MM.1S (cell line): ENCODE measurements around the gene FPGS.

Experiments used
- CTCF ChIP-seq: fragments of 300-600 bp; sonication (generic); IDR thresholded peaks from 2 replicates; pipeline ENCODE4 v1.5.1; 2016; ENCODE audit warnings: antibody characterized with exemption, low read length, mixed read lengths
- EZH2 ChIP-seq: fragments of 300-600 bp; sonication (generic); optimal IDR thresholded peaks from 2 replicates; pipeline ENCODE3; 2017; ENCODE audit warnings: low read depth, mild to moderate bottlenecking, antibody characterized with exemption, low read length, mixed read lengths

DNA sequence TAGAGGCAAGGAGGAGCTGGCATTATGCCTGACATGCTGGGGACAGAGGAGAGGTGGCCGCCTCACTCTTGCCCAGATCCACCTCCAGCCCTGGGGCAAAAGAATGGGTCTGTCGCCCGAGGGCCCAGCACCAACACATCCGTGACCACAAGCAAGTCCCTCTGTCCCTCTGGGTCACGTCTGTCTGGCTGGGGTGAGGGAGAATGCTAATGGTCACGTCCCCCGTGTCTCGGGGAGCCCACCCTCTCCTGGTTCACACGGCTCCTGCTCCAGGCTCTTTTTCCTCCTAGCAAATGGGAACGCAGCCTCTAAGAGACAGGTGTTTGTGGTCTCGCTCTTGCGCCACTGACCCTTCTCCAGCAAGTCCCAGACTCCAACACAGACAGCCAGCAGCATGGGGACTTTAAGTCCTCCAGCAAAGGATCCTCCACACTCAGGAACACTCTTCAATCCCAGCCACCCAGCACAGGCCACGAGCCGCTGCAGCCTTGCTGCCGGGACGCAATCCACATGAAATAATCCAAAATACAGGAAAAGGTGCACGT, 47.7 kb downstream of the FPGS start:
- TF ChIP-seq CTCF, result no peak
- no peak for TF ChIP-seq EZH2
